Kidney (tissue), 14 donors: Measurements from ENCODE around the gene ABCB9. TPM values are rescaled to one million over a fixed set of nuclear protein-coding genes. Genes with fewer than 3 reads are reported as not detected.

Experiments
- DNase-seq, 5 donors: peaks; one replicate each; pipeline ENCODE4 v3.0.0-alpha.2; 2013 to 2020
- FAIRE-seq: peaks from 2 replicates; lab custom pipeline; 2012; peaks lifted over from hg19 to GRCh38; lab: Jason Lieb, UNC
- H3K27ac ChIP-seq, 2 donors: one replicate each; pipeline ENCODE4 v1.7.0; 2013; ENCODE audit warnings: low read depth in 2 of 2, low read length in 2 of 2, inconsistent platforms in 1 of 2
- H3K27me3 ChIP-seq: one replicate; pipeline ENCODE4 v1.7.1; 2013; ENCODE audit warnings: low read length, inconsistent platforms; ENCODE audit not compliant: control insufficient read depth, insufficient read depth
- H3K36me3 ChIP-seq, 3 donors: one replicate each; pipeline versions ENCODE4 v1.7.0 to v1.7.1; 2013; ENCODE audit warnings: low read length in 3 of 3, control low read depth in 1 of 3, inconsistent platforms in 1 of 3; ENCODE audit not compliant: insufficient read depth in 3 of 3, control insufficient read depth in 2 of 3
- H3K4me1 ChIP-seq, 3 donors: one replicate each; pipeline versions ENCODE4 v1.7.0 to v1.7.1; 2013; ENCODE audit warnings: low read length in 3 of 3, inconsistent platforms in 1 of 3, low read depth in 1 of 3; ENCODE audit not compliant: control insufficient read depth in 2 of 3, insufficient read depth in 2 of 3
- H3K4me3 ChIP-seq, 3 donors: one replicate each; pipeline versions ENCODE4 v1.7.0 to v1.8.1; 2013; ENCODE audit warnings: low read length in 3 of 3, control low read depth in 1 of 3, inconsistent platforms in 1 of 3
- H3K9ac ChIP-seq, 3 donors: one replicate each; pipeline versions ENCODE4 v1.7.0 to v1.7.1; 2013; ENCODE audit warnings: low read length in 3 of 3, control low read depth in 1 of 3, inconsistent platforms in 1 of 3
- H3K9me3 ChIP-seq, 3 donors: one replicate each; pipeline versions ENCODE4 v1.7.0 to v1.7.1; 2013; ENCODE audit warnings: low read length in 3 of 3, control low read depth in 1 of 3, inconsistent platforms in 1 of 3; ENCODE audit not compliant: control insufficient read depth in 2 of 3, insufficient read depth in 1 of 3
- CTCF ChIP-seq: IDR thresholded peaks from 3 replicates; pipeline ENCODE4 v1.5.1; 2012; ENCODE audit warnings: mild to moderate bottlenecking, moderate library complexity, borderline replicate concordance; ENCODE audit not compliant: insufficient read depth; ENCODE audit errors: extremely low read depth
- intact Hi-C: fragments of 100-400 bp; cut with DNase I; formaldehyde crosslinking; loops from one replicate; pipeline ENCODE4 v1.11.1; 2022
- polyA plus RNA-seq: library from polyadenylated mRNA; stranded (reverse); fragments of 350-450 nt; fragmentation: Illumina TruSeq; extraction: RNeasy Lipid Tissue Mini Kit (QIAGEN cat#74804); gene quantifications from one replicate; pipeline ENCODE4 v1.2.3, GENCODE V29; 2014; ENCODE audit warnings: low read depth, low replicate concordance; ENCODE audit not compliant: insufficient read depth
- total RNA-seq: library from RNA; stranded (reverse); fragmentation: NEBNext Ultra II Directional; extraction: Animal tissue kit (Norgen Biotek cat#: 25700); gene quantifications from one replicate; pipeline ENCODE4 v1.2.1, GENCODE V29; 2021
- donor health status: control.
- donor health status: control.
- donor health status: control.
- donor health status: control.
- donor health status: control.
- donor health status: DM: yes; HTN: yes; CAD: no.
- donor health status: Normal renal cell carcinoma (clear cell type).

Gene ABCB9
- total and polyA plus RNA-seq, 2 donors from 2014 or later = 4.6 to 7.6 TPM

- TF ChIP-seq CTCF = no peak
- H3K9me3 ChIP-seq = no peaks in the 10 kb centered on the region
- no peak overlapping the region for H3K4me3 ChIP-seq
- FAIRE-seq (no peak), DNase-seq (no peak)
- no peaks in the 10 kb centered on the region for H3K4me1 ChIP-seq
- H3K36me3 ChIP-seq = peaks cover 0 to 20% (median 10%) of the 10 kb centered on the region in 3 donors
- intact Hi-C loops = no loop called here
- H3K27me3 ChIP-seq = no peaks in the 10 kb centered on the region
- no peak overlapping the region for H3K27ac ChIP-seq
- H3K9ac ChIP-seq = no peak overlapping the region
Measured at GRCh38 chr12:123005081-123005626, 38.9 kb upstream of the ABCB9 start.

DNA sequence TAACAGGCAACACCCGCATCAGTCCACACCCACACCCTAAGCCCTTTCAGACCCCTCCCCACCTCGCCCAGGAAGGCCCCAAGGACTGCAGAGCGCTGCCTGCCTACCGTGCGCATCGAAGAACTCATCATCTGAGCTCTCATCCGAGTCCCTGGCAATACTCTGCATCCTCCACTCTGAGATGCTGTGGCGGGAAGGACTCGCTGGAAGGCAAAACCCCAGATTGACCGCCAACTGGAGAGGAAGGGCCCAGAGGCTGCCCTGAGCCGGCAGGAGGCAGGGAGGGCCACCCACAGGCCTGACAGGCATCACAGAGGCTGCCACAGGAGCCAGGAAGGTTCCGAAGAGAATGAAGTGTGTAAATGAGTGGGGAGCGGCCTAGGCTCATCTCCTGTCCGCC lies 38.0 kb upstream of the ABCB9 start:
- H3K27me3 ChIP-seq = no peaks in the 10 kb centered on the region
- no peaks in the 10 kb centered on the region for H3K9me3 ChIP-seq
- intact Hi-C loops = no loop called here
- peaks cover 0 to 20% (median 10%) of the 10 kb centered on the region in 3 donors for H3K36me3 ChIP-seq
- H3K4me1 ChIP-seq = no peaks in the 10 kb centered on the region
- DNase-seq (peak in 1 of 5 donors; percentile 19), FAIRE-seq (no peak)
- H3K9ac ChIP-seq = no peak overlapping the region
- no peak overlapping the region for H3K4me3 ChIP-seq
- H3K27ac ChIP-seq = no peak overlapping the region
- no peak for TF ChIP-seq CTCF

DNA sequence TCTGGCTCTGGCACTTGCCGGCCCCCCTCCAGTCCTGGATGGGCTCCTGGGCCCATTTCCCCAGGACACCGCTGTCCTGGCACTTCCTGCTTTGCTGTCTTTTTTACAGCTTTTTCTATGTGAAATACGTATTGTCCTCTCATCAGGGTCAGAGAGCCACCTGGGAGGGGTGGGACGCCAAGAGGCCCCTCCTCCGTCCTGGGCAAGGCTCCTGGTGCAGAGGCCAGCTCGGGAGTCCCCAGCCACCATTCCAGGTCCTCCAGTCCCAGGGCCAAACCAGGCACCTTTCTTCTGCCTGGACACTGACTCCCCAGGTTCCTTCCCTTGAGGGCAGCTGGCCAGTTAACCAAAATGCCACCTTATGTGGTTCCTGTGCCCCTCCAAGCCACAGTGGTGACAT lies 37.0 kb upstream of the ABCB9 start:
- no peaks in the 10 kb centered on the region for H3K9me3 ChIP-seq
- intact Hi-C loops = no loop called here
- TF ChIP-seq CTCF = no peak
- no peaks in the 10 kb centered on the region for H3K27me3 ChIP-seq
- no peaks in the 10 kb centered on the region for H3K4me1 ChIP-seq
- peaks cover 0 to 20% (median 10%) of the 10 kb centered on the region in 3 donors for H3K36me3 ChIP-seq
- H3K4me3 ChIP-seq = no peak overlapping the region
- peak in 2 of 5 donors; percentile 27 to 62 for DNase-seq
- H3K9ac ChIP-seq = no peak overlapping the region
- no peak overlapping the region for H3K27ac ChIP-seq
- FAIRE-seq = no peak

DNA sequence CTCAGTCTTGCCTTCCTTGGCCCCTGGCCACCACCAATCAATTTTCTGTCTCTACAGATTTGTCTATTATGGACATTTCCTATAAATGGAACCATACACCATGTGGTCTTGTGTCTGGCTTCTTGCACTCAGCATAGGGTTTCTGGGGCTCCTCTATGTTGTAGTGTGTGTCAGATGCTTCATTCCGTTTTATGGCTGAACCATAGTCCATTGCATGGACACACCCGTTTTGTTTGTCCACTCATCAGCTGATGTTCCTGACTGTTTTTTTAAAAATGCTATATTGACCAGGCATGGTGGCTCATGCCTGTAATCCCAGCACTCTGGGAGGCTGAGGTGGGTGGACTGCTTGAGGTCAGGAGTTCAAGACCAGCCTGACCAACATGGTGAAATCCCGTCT lies 35.2 kb upstream of the ABCB9 start:
- TF ChIP-seq CTCF = no peak
- H3K36me3 ChIP-seq = peaks cover 0 to 16% (median 5%) of the 10 kb centered on the region in 3 donors

More for the DNA sequence above, 35.2 kb upstream of the ABCB9 start:
- Histone ChIP-seq H3K27ac (no peak overlapping the region), H3K27me3 (no peaks in the 10 kb centered on the region), H3K4me3 (no peak overlapping the region), H3K4me1 (peaks cover 0 to 3% (median 0%) of the 10 kb centered on the region in 3 donors), H3K9me3 (no peaks in the 10 kb centered on the region), H3K9ac (no peak overlapping the region)
- intact Hi-C loops = no loop called here
- FAIRE-seq = no peak
- no peak for DNase-seq
